SK-N-SH (cell line): Measurements from ENCODE around the gene ALDOB. TPM values are rescaled to one million over a fixed set of nuclear protein-coding genes. Genes with fewer than 3 reads are reported as not detected.

Experiments
- CTCF ChIA-PET: fragments of 300-600, 350-600 bp; formaldehyde crosslinking; extraction: SDS; loops from one replicate; lab custom pipeline; 2021; lab: Yijun Ruan, JAX
- POLR2A ChIA-PET: fragments of 350-600 bp; sonication (Branson Sonifier 250); formaldehyde crosslinking; extraction: SDS; loops from one replicate; lab custom pipeline; 2020; ENCODE audit warnings: antibody characterized with exemption, inconsistent platforms; lab: Yijun Ruan, JAX
- DNase-seq: peaks from one replicate; pipeline ENCODE4 v3.0.0; 2012
- H2AFZ ChIP-seq: fragments of 200-600 bp; sonication (generic); 2 replicates; pipeline ENCODE4 v1.8.1; 2016; ENCODE audit warnings: antibody characterized with exemption, mild to moderate bottlenecking, low read depth
- H3F3A ChIP-seq: fragments of 200-600 bp; sonication (generic); replicated peaks from 2 replicates; pipeline ENCODE3; 2016; ENCODE audit warnings: antibody characterized with exemption, mild to moderate bottlenecking; ENCODE audit not compliant: insufficient read depth
- H3K27ac ChIP-seq, 2 experiments: fragments of 200-500 bp in 1 of 2; fragments of 200-600 bp in 1 of 2; sonication (Bioruptor generic) in 1 of 2; sonication (generic), shearing (Covaris generic) in 1 of 2; 2 replicates each; pipeline versions ENCODE4 v1.5.1 to v1.6.1; 2014 to 2016; ENCODE audit warnings: low read depth in 2 of 2, inconsistent platforms in 1 of 2, low read length in 1 of 2, mild to moderate bottlenecking in 1 of 2, mixed read lengths in 1 of 2
- H3K27me3 ChIP-seq: fragments of 200-600 bp; sonication (generic), shearing (Covaris generic); 2 replicates; pipeline ENCODE4 v1.6.1; 2016; ENCODE audit warnings: mixed run types; ENCODE audit not compliant: insufficient read depth
- H3K36me3 ChIP-seq, 2 experiments: fragments of 200-500 bp in 1 of 2; fragments of 200-600 bp in 1 of 2; sonication (Bioruptor generic) in 1 of 2; sonication (generic) in 1 of 2; replicated peaks in 1 of 2; 2 replicates each; pipeline versions ENCODE3 to v1.5.1; 2014 to 2016; ENCODE audit warnings: low read length in 1 of 2, mild to moderate bottlenecking in 1 of 2; ENCODE audit not compliant: insufficient read depth in 2 of 2, control insufficient read depth in 1 of 2
- H3K4me1 ChIP-seq, 2 experiments: fragments of 200-500 bp in 1 of 2; fragments of 200-600 bp in 1 of 2; sonication (Bioruptor generic) in 1 of 2; sonication (generic), shearing (Covaris generic) in 1 of 2; 2 replicates each; pipeline versions ENCODE4 v1.5.1 to v1.6.1; 2014 to 2016; ENCODE audit warnings: low read depth in 1 of 2, low read length in 1 of 2, mixed run types in 1 of 2; ENCODE audit not compliant: insufficient read depth in 2 of 2, control insufficient read depth in 1 of 2
- H3K4me2 ChIP-seq: fragments of 200-600 bp; sonication (generic), shearing (Covaris generic); 2 replicates; pipeline ENCODE4 v1.6.1; 2017; ENCODE audit warnings: mixed run types
- H3K4me3 ChIP-seq, 2 experiments: fragments of 200-500 bp in 1 of 2; fragments of 200-600 bp in 1 of 2; sonication (Bioruptor generic) in 1 of 2; sonication (generic), shearing (Covaris generic) in 1 of 2; 2 replicates each; pipeline versions ENCODE4 v1.5.1 to v1.8.1; 2014 to 2016; ENCODE audit warnings: low read depth in 2 of 2, inconsistent platforms in 1 of 2, low read length in 1 of 2, mild to moderate bottlenecking in 1 of 2, mixed read lengths in 1 of 2, moderate library complexity in 1 of 2
- H3K79me2 ChIP-seq: fragments of 200-600 bp; sonication (generic); 2 replicates; pipeline ENCODE4 v1.8.1; 2017; ENCODE audit warnings: mild to moderate bottlenecking; ENCODE audit not compliant: insufficient read depth
- H3K9ac ChIP-seq: fragments of 200-600 bp; sonication (generic); 2 replicates; pipeline ENCODE4 v1.6.1; 2017; ENCODE audit warnings: mixed run types
- H3K9me2 ChIP-seq: fragments of 200-600 bp; sonication (generic); 2 replicates; pipeline ENCODE4 v1.6.1; 2017; ENCODE audit warnings: mixed run types
- H3K9me3 ChIP-seq: fragments of 200-600 bp; sonication (generic); 2 replicates; pipeline ENCODE4 v1.6.1; 2017; ENCODE audit warnings: mixed run types, mild to moderate bottlenecking, moderate library complexity
- H4K20me1 ChIP-seq: fragments of 200-600 bp; sonication (generic); 2 replicates; pipeline ENCODE4 v1.6.1; 2017; ENCODE audit warnings: mild to moderate bottlenecking, mixed run types; ENCODE audit not compliant: insufficient read depth
- EP300 ChIP-seq, 2 experiments: IDR thresholded peaks; 2 replicates each; pipeline versions ENCODE4 v1.4.0 to v1.6.1; 2012; ENCODE audit warnings: borderline replicate concordance in 1 of 2, low read depth in 1 of 2, low read length in 1 of 2
- EZH2phosphoT487 ChIP-seq: fragments of 200-600 bp; sonication (generic); IDR thresholded peaks from 2 replicates; pipeline ENCODE4 v1.6.1; 2017; ENCODE audit warnings: low read depth, mixed run types, mild to moderate bottlenecking, antibody characterized with exemption, moderate library complexity, borderline replicate concordance
- FOSL2 ChIP-seq: IDR thresholded peaks from 2 replicates; pipeline ENCODE4 v1.4.0; 2012; ENCODE audit warnings: low read depth, mild to moderate bottlenecking, moderate library complexity, borderline replicate concordance
- FOXJ3 ChIP-seq: sonication (generic); formaldehyde crosslinking; IDR thresholded peaks from 2 replicates; pipeline ENCODE4 v1.5.1; 2020; ENCODE audit warnings: mild to moderate bottlenecking, missing genetic modification reagents
- FOXM1 ChIP-seq: IDR thresholded peaks from 2 replicates; pipeline ENCODE4 v1.4.0; 2012; ENCODE audit warnings: low read depth, mild to moderate bottlenecking
- GABPA ChIP-seq: IDR thresholded peaks from 2 replicates; pipeline ENCODE4 v1.4.0; 2012; ENCODE audit warnings: low read depth, mild to moderate bottlenecking
- JUND ChIP-seq: IDR thresholded peaks from 2 replicates; pipeline ENCODE4 v1.4.0; 2012
- MEF2A ChIP-seq: IDR thresholded peaks from 2 replicates; pipeline ENCODE4 v1.4.0; 2012; ENCODE audit warnings: low read depth, borderline replicate concordance
- MXI1 ChIP-seq: IDR thresholded peaks from 2 replicates; pipeline ENCODE4 v1.6.1; 2012; ENCODE audit warnings: mild to moderate bottlenecking, low read depth, low read length, improper control_type of control experiment
- NRF1 ChIP-seq: IDR thresholded peaks from 2 replicates; pipeline ENCODE4 v1.6.1; 2012; ENCODE audit warnings: low read depth, mild to moderate bottlenecking, low read length
- RAD21 ChIP-seq: IDR thresholded peaks from 2 replicates; pipeline ENCODE4 v1.6.1; 2012; ENCODE audit warnings: mild to moderate bottlenecking, low read length
- RCOR1 ChIP-seq: fragments of 150-350 bp; IDR thresholded peaks from 2 replicates; pipeline ENCODE4 v1.6.1; 2017; ENCODE audit warnings: antibody characterized with exemption, low read length
- RFX5 ChIP-seq: IDR thresholded peaks from 2 replicates; pipeline ENCODE4 v1.6.1; 2012; ENCODE audit warnings: mild to moderate bottlenecking, improper control_type of control experiment, low read length
- RXRA ChIP-seq: IDR thresholded peaks from 2 replicates; pipeline ENCODE4 v1.4.0; 2012; ENCODE audit warnings: low read depth, mild to moderate bottlenecking, borderline replicate concordance
- TAF1 ChIP-seq: IDR thresholded peaks from 2 replicates; pipeline ENCODE4 v1.6.1; 2012; ENCODE audit warnings: low read depth, mild to moderate bottlenecking, low read length, moderate library complexity, borderline replicate concordance
- TEAD4 ChIP-seq: IDR thresholded peaks from 2 replicates; pipeline ENCODE4 v1.4.0; 2012; ENCODE audit warnings: mild to moderate bottlenecking, borderline replicate concordance; ENCODE audit not compliant: insufficient read depth
- USF1 ChIP-seq: IDR thresholded peaks from 2 replicates; pipeline ENCODE4 v1.4.0; 2012; ENCODE audit warnings: low read depth, borderline replicate concordance
- YY1 ChIP-seq: IDR thresholded peaks from 2 replicates; pipeline ENCODE4 v1.4.0; 2012; ENCODE audit warnings: low read depth, mild to moderate bottlenecking
- WGBS: methylation state at CpG from one replicate; pipeline ENCODE4 v1.1.6; 2017; ENCODE audit warnings: low lambda C conversion rate; 5-methylcytosine and 5-hydroxymethylcytosine counted together
- polyA plus RNA-seq, 3 experiments: library from polyadenylated mRNA; depleted of rRNA; stranded (reverse); fragments of >200 nt; gene quantifications; 2 replicates each; pipeline ENCODE4 v1.2.3, GENCODE V29; 2012
- TF ChIP-seq, protein P1 (sequence below): fragments of 200-600 bp; sonication (generic); IDR thresholded peaks from 2 replicates; pipeline ENCODE4 v1.6.1; 2017; ENCODE audit warnings: antibody characterized with exemption, mild to moderate bottlenecking, moderate library complexity
- TF ChIP-seq, protein P2 (sequence below): fragments of 150-350 bp; IDR thresholded peaks from 2 replicates; pipeline ENCODE4 v1.6.1; 2017; ENCODE audit warnings: antibody characterized with exemption, low read length, low read depth, borderline replicate concordance

Gene ALDOB
- polyA plus RNA-seq, 1 of the 3 experiments (the other 2 are of a cell fraction), result not detected

DNA sequence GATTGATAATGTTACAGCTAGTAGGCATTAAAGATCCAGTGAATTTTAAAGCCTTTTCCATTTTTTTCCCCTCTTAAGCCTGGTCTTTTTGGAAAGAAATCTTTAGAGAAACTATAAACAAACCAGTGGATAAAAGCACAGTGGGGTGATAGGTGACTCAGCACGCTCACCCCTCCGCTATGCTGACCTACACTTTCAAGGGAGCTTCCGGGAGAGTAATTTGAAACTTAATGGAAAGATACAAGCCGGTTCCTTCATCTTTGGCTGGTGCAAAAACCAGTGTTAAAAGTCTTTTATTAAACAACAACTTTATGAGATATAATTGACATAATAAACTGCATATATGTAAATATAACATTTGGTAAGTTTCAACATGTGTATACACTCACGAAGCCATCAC is 27.0 kb upstream of the ALDOB start:
- Histone ChIP-seq H3K36me3 (no peaks in the 10 kb centered on the region), H3K79me2 (no peaks in the 10 kb centered on the region), H3K9me2 (no peaks in the 10 kb centered on the region), H3K27me3 (no peaks in the 10 kb centered on the region), H3K27ac (no peak overlapping the region), H3K9ac (no peak overlapping the region), H2AFZ (no peak overlapping the region), H3K4me3 (no peak overlapping the region), H4K20me1 (no peaks in the 10 kb centered on the region), H3K9me3 (no peaks in the 10 kb centered on the region), H3K4me1 (peaks cover 0 to 3% of the 10 kb centered on the region in 2 experiments; a peak in 2 of 4 replicates), H3K4me2 (no peak overlapping the region), H3F3A (peaks cover 6% of the 10 kb centered on the region)
- POLR2A ChIA-PET, result interaction anchor here (0.9 kb wide), 1 partner anchor 24 kb away, joined by 4 read pairs; a partner anchor contains a TSS
- 81% methylated on average over 5 of the region's 5 CpGs for WGBS
- CTCF ChIA-PET, result interaction anchor here (0.5 to 10.6 kb wide), 4 partner anchors 14 to 1740 kb away, joined by 3 to 363 read pairs (median 70); partner anchors contain the start of gene RNF20
- TF ChIP-seq FOSL2, result no peak
- TF ChIP-seq TAF1, result no peak
- TF ChIP-seq RXRA, result no peak
- no peak for TF ChIP-seq RFX5
- TF ChIP-seq GABPA, result no peak
- no peak for TF ChIP-seq TEAD4
- TF ChIP-seq FOXJ3, result no peak
- no peak for TF ChIP-seq MEF2A
- TF ChIP-seq EP300 (IDR thresholded peaks at IDR 0.05; ENCODE audit: borderline replicate concordance in 1 of 2, low read depth in 1 of 2, low read length in 1 of 2), result no peak
- no peak for TF ChIP-seq RCOR1
- no peak for TF ChIP-seq YY1
- TF ChIP-seq FOXM1, result no peak
- DNase-seq, result no peak

DNA sequence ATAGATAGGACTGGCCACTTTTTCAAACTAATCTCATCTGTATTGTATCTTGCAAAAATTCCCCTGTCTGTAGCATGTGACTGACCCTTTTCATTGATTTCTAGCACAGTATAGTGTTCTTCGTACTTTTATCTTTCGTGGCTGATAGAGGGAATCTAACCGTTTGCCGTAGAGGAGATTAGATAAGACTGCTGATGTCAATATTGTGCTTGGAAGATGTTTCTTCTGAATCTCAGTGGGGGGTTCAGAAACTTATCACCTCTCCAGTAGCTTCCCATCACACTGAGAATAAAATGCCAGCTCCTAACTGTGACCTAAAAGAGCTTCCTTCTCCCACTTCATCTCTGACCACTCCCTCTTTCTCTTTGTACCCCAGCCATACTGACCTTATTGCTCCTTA is 25.4 kb upstream of the ALDOB start:
- WGBS, result 91% methylated on average over 4 of the region's 4 CpGs
- H3F3A ChIP-seq, result peaks cover 6% of the 10 kb centered on the region
- no peak overlapping the region for H3K9ac ChIP-seq
- H3K4me2 ChIP-seq, result no peak overlapping the region
- no peaks in the 10 kb centered on the region for H3K36me3 ChIP-seq
- ChIA-PET CTCF (interaction anchor here (4.2 to 10.6 kb wide), 4 partner anchors 10 to 67 kb away, joined by 49 to 363 read pairs (median 116); partner anchors contain the start of gene RNF20), POLR2A (no interaction called here)
- no peaks in the 10 kb centered on the region for H3K27me3 ChIP-seq
- no peaks in the 10 kb centered on the region for H3K9me3 ChIP-seq
- H2AFZ ChIP-seq, result no peak overlapping the region
- no peak overlapping the region for H3K4me3 ChIP-seq
- no peaks in the 10 kb centered on the region for H4K20me1 ChIP-seq
- TF ChIP-seq USF1 (no peak), FOSL2 (no peak), YY1 (no peak), NRF1 (no peak), GABPA (no peak), EZH2phosphoT487 (no peak), RAD21 (no peak), RCOR1 (no peak), MEF2A (no peak), MXI1 (no peak), JUND (no peak), RXRA (no peak)
- TF ChIP-seq, protein P1, sequence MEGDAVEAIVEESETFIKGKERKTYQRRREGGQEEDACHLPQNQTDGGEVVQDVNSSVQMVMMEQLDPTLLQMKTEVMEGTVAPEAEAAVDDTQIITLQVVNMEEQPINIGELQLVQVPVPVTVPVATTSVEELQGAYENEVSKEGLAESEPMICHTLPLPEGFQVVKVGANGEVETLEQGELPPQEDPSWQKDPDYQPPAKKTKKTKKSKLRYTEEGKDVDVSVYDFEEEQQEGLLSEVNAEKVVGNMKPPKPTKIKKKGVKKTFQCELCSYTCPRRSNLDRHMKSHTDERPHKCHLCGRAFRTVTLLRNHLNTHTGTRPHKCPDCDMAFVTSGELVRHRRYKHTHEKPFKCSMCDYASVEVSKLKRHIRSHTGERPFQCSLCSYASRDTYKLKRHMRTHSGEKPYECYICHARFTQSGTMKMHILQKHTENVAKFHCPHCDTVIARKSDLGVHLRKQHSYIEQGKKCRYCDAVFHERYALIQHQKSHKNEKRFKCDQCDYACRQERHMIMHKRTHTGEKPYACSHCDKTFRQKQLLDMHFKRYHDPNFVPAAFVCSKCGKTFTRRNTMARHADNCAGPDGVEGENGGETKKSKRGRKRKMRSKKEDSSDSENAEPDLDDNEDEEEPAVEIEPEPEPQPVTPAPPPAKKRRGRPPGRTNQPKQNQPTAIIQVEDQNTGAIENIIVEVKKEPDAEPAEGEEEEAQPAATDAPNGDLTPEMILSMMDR, result no peak
- TF ChIP-seq, protein P2, sequence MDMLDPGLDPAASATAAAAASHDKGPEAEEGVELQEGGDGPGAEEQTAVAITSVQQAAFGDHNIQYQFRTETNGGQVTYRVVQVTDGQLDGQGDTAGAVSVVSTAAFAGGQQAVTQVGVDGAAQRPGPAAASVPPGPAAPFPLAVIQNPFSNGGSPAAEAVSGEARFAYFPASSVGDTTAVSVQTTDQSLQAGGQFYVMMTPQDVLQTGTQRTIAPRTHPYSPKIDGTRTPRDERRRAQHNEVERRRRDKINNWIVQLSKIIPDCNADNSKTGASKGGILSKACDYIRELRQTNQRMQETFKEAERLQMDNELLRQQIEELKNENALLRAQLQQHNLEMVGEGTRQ, result no peak
- no peaks in the 10 kb centered on the region for H3K9me2 ChIP-seq
- no peaks in the 10 kb centered on the region for H3K79me2 ChIP-seq
- DNase-seq, result no peak
- no peak overlapping the region for H3K27ac ChIP-seq
- H3K4me1 ChIP-seq, result no peaks in the 10 kb centered on the region
